NCI-H146 treated with DMSO at 0.1 percent for 48 hours (cell line): ENCODE results near the gene RAD52.
"Not testable (repeated sequence)": the region's sequence is repeated elsewhere in the genome, so short reads cannot be mapped to it uniquely, and the experiment has no call there.

Experiments
- DNase-seq: peaks from one replicate; lab custom pipeline; 2025; ENCODE audit not compliant: unreplicated experiment; lab: John Stamatoyannopoulos, UW

The RAD52 gene

GRCh38 chr12:967641-968040 is 18.1 kb upstream of the RAD52 start:
- no peak for DNase-seq

- no peak for DNase-seq
These were observed 17.2 kb upstream of the RAD52 start for GRCh38 chr12:966724-967123.

GRCh38 chr12:958588-959123 is 9.2 kb upstream of the RAD52 start:
- DNase-seq = no peak

GRCh38 chr12:955939-956338 is 6.4 kb upstream of the RAD52 start:
- no peak for DNase-seq

- DNase-seq = no peak
These were observed 5.2 kb upstream of the RAD52 start for GRCh38 chr12:954741-955140.

- peak; percentile 71 for DNase-seq
These were observed 4.3 kb upstream of the RAD52 start for GRCh38 chr12:953776-954175.

GRCh38 chr12:951176-951575 is 1.7 kb upstream of the RAD52 start:
- DNase-seq = peak; percentile 88

GRCh38 chr12:948238-948637 is 1.3 kb downstream of the RAD52 start:
- no peak for DNase-seq

GRCh38 chr12:946631-947030 is 2.9 kb downstream of the RAD52 start:
- no peak for DNase-seq

- DNase-seq = no peak
These were observed 3.3 kb downstream of the RAD52 start for GRCh38 chr12:946212-946611.

- no peak for DNase-seq
These were observed 5.3 kb downstream of the RAD52 start for GRCh38 chr12:944211-944610.

GRCh38 chr12:943051-943450 is 6.4 kb downstream of the RAD52 start:
- no peak for DNase-seq

GRCh38 chr12:938810-939209 is 10.7 kb downstream of the RAD52 start:
- no peak for DNase-seq

- no peak for DNase-seq
These were observed 12.8 kb downstream of the RAD52 start for GRCh38 chr12:936377-937345.

- not testable (repeated sequence) for DNase-seq
These were observed 13.6 kb downstream of the RAD52 start for GRCh38 chr12:935891-936290.

GRCh38 chr12:931591-931990 is 17.9 kb downstream of the RAD52 start:
- no peak for DNase-seq

- DNase-seq = no peak
These were observed 18.4 kb downstream of the RAD52 start for GRCh38 chr12:931060-931459.

- DNase-seq = no peak
These were observed 22.9 kb downstream of the RAD52 start for GRCh38 chr12:926641-927040.

GRCh38 chr12:922285-922684 is 27.2 kb downstream of the RAD52 start:
- no peak for DNase-seq

- DNase-seq = no peak
These were observed 28.8 kb downstream of the RAD52 start for GRCh38 chr12:920676-921075.

- no peak for DNase-seq
These were observed 32.6 kb downstream of the RAD52 start for GRCh38 chr12:916712-917445.

GRCh38 chr12:916240-916639 is 33.3 kb downstream of the RAD52 start:
- no peak for DNase-seq
